GM18505 (cell line): ENCODE measurements around the gene FOXP1.

Experiments used
- ATAC-seq: cut with Tn5 transposase; IDR thresholded peaks from one replicate; pipeline ENCODE4 v1.9.1; 2021; ENCODE audit not compliant: unreplicated experiment
- POLR2A ChIP-seq: IDR thresholded peaks from 4 replicates; pipeline ENCODE4 v1.6.1; 2011; ENCODE audit warnings: borderline replicate concordance; ENCODE audit not compliant: insufficient read depth, insufficient read length; ENCODE audit errors: extremely low read depth

FOXP1 gene

DNA sequence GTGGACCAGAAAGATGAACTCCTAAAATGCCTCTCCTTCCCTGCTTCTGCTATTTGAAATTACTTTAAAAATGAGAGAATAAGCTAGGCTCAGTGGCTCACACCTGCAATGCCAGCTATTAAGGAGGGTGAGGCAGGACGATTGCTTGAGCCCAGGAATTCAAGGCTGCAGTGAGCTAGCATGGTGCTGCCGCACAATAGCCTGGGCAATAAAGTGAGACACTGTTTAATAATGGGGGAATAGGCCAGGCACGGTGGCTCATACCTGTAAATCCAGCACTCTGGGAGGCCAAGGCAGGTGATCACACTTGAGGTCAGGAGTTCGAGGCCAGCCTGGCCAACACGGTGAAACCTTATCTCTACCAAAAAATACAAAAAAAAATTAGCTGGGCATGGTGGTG is 271.1 kb downstream of the FOXP1 start:
- no peak for TF ChIP-seq POLR2A
- no peak for ATAC-seq

DNA sequence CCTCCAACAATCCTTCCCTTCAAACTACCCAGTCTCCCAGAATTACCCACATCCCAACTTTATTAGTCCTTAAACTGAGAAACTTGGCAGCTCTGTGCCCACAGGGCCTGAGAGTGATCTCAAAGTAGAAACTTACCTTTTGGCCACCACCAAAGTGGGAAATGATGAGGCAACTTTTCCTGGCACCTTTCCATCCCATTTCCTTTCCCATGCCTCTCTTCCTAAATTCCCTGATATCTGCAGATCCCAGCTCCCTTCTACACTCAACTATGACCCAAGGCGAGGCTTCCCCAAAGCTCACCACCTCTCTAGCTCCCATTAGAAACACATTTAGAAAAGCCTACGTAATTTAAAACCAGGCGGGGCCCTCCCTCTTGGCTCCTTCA is 271.9 kb downstream of the FOXP1 start:
- TF ChIP-seq POLR2A, result no peak
- no peak for ATAC-seq

DNA sequence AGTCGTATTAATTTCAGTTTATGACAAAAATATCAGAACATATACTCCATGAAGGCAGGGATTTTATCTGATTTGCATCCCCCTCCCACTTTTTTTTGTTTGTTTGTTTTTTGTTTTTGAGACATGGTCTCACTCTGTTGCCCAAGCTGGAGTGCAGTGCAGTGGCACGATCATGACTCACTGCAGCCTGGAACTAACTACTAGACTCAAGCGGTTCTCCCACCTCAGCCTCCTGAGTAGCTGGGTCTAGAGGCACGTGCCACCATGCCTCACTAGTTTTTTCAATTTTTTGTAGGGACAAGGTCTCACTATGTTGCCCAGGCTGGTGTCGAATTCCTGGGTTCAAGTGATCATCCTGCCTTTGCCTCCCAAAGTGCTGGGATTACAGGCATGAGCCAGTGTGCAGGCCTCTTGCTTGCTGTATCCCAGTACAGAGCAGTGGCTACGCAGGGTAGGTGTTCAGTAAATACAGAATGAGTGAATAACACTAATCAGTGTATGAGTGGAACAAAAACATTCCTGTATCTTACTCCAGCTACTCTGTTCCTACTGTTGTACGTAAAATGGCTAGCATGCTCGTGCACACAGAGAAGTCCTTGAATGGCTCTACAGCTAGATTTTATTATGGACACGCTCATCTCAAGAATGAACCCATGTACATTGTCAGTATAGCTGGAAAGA is 272.4 kb downstream of the FOXP1 start:
- ATAC-seq, result no peak
- TF ChIP-seq POLR2A, result no peak

DNA sequence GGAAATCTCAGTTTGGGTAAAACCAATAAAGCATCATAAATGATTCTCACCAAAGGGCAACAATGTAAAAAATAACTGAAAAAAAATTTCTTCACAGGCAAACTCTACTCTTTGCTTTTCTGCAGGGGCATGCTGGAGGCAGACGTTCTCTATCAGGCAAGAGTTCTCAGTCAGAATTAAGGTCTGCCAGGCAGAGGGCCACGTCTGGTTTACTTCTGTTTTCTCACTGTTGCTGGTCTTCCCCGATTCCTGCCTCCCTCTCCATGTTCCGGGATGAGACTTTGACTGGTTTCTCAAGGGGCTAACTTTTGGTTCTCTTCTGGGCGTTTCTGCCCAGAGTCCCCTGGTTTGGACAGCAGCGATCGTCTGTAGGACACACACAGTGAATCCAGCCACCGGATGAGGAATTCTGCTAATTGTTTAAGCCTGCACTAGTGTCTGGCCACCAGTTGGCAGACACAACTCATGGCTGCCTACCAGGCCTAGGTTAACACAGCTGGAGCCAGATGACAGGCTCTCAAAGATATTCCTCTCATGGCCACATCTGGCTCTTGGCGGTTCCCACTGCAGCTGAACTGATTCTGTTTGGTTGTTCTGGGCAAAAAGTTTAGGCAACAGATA is 273.1 kb downstream of the FOXP1 start:
- ATAC-seq, result no peak
- no peak for TF ChIP-seq POLR2A

DNA sequence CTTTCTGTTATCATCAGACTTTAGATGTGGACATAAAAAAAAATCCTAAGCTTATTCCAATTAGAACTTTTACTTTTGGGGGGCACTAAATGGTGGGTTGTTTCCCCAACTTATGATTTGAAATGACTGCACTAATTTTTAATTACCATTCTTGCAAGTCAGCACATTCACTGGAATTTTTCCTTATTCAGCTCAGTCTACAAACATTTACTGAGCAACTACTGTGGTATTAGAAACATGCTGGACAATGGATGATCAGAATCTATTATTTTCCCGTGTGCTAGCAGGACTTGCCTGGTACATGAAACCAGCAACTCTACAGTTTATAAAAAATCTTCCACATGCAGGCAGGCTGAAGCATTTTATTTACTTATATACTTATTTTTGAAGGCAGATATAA is 273.6 kb downstream of the FOXP1 start:
- no peak for ATAC-seq
- no peak for TF ChIP-seq POLR2A

DNA sequence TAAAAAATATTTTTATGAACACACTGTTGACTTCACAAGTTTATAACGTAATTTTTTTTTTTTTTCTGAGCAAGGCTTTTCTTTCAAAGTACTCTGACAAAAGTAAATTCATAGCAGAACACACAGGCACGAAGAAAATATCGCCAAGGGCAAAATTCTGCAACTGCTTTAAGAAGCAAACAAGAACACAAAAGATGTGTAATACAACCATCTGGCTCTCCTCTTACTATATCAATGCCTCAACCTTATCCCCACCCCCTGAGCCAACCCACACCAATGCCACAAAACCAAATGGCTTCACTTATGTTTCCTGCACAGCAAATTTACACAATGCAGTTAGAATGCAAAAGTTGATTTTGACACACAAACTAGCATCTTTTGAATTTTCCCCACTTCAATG is 274.2 kb downstream of the FOXP1 start:
- ATAC-seq, result no peak
- TF ChIP-seq POLR2A, result no peak

DNA sequence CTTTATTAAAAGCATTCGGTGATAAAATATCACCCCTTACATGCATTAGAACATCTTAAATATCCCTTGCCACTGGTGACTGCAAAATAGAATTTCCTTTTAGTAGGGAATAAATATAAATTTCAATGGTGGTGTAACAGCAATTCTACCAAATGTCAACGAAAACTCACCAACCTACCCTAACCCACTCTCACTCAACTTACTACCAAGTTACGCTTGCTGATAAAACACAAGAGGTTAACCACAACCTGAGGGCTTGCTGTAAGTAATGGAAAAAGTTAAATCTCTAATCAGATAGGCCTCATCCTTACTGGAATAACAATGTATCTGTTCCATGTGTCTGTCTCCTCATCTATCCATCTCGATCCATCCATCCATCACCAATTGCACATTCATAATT is 274.7 kb downstream of the FOXP1 start:
- TF ChIP-seq POLR2A, result no peak
- ATAC-seq, result no peak

DNA sequence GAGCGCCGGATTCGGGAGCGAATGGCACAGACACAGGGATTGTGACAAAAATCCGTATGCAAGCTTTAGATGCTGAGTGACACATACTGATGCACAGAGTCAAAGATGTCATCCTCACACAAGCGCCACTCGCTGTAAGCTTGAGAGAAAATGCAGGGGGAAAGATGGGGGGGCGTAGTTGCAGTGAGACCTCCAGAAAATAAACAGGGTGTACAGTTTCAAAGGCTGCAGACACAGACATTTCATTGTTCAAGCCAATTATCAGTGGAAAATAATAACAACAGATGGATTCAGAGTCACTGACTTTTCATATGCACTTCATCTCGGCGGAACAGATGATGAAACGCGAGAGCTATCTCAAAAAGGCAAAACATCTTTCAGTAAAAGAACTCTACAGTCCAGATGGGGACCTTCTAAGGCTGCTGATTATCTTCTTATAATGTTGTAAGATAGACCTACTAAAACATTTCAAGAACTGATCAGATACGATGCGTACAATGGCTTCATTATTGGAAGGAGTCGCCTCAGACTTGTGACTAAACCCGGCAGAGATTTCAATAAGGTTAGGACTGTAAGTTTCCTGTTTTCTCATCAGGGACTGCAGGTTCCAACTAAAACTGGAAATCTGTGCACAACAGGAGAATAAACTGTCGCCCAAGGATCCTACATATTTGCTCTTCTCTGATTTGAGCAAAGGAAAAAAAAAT is 275.4 kb downstream of the FOXP1 start:
- ATAC-seq, result no peak
- no peak for TF ChIP-seq POLR2A

DNA sequence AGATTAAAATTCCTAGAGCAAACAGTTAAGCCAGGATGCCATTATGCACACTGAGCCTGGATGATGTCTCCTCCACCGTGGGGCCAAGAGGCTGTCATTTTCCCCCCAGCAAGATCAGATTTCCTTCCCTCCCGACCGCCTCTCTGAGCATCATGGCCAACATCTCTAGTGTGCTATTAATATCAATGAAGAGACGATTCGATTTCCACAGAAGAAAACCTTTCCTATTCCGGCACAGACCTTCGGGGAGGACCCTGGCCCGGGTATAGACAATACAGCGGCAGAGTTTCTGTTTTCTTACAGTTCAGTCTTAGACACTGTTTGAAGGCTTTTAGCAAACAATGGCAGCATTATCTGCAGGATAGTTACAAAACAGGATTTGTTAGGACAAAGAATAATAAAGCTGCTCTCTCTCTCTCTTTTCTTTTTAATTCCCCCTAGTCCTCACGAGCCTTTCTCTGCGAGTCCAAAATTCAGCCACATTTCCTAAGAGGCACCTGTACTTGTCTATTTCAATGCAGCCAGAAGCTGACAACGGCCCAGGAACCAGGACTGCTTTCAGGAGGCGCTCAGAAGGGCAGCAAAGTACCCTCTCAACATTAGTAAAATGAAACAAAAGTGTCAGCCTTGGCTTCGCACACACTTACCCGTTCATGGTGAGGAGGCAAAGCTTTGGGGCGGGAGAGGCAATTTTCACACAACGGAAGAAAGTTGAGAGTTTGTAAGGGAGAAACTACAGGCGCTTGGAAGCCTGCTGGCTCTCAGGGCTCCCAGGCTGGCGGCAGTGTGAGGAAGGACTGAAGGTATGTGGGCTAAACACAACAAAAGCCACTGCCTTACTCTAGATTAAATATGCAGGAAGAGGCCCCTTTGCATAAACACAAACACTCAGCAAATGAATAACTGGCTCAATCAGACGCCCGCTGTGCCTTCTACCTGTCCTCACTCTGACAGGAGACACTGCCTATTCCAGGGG is 278.0 kb downstream of the FOXP1 start:
- no peak for ATAC-seq
- TF ChIP-seq POLR2A, result no peak

DNA sequence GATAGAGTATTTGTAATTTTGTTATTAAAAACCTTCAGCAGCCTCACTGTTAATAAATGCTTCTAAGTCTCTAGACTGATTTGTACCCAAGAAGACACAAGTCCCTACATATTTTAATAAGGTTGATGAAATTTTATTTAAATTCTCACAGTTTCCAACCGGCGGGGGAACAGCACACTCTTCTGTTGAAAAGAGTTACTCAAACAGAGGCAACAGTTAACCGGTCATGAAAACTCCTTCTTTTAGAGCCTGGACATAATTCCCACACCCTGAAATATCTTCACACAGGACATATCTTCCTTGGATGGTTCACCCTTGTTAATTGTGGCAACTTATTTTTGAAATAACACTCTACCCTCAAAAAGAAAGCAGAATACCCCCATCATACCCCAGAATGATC is 278.8 kb downstream of the FOXP1 start:
- no peak for ATAC-seq
- no peak for TF ChIP-seq POLR2A

DNA sequence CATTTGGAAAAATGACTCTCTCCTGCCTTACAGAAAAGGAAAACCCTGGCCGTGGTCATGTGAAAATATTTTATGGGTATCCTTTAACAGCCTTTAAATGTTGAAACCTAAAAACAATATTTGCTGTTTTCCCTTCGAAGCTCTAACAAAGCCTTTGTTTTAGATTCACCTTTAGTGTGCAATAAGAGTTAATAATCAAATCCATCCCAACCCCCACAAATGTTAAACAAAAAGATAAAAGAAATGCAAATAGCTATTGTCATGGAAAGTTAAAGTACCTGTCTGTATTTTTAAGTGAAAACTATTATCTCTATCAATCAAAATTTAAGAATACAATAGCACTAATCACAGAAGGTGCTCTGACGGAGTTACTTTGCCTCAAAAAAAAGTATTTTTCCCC is 279.3 kb downstream of the FOXP1 start:
- ATAC-seq, result no peak
- TF ChIP-seq POLR2A, result no peak

DNA sequence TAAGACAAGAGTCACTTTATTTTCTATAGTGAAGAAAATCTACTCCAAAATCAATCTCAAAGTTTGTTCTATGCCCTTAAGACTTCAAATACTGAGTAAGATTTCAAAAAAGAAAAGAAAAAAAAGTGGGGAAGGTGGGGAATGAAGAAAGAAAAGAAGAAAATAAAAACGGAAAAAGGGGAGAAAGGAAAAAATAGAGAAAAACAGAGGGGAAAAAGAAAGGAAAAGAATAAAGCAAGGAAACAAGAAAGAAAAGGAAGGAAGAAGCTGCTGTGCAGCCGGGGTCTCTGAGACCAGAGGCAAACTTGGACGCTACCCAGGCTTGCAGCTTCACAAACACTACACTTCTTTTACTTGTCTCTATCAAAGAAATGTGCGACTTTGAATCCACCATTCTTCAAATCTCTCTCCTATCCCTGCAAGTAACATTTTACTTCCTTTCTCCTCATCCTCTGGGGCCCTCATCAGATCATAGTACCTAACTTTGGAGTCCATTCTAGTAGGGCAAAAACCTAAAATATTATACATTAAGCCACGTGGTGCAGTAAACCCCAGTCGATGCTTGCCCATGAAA is 279.8 kb downstream of the FOXP1 start:
- TF ChIP-seq POLR2A, result no peak
- no peak for ATAC-seq

DNA sequence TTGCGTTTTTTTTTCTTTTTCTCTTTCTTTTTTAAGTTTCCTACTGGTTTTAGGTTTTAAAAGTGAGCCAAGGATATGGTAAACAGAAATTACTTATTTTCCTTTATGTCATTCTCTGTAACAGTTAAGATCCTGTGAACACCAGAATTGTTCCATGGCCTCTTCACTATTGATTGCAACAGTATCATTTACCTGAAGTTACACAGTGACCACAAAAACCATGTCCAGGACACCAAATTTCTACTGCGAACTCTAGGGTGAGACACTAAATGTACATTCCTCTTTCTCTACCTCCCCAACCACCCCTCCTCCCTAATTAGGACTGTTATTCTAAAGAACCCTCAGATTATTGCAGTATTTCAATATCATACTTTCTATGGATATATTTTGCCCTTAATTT is 280.9 kb downstream of the FOXP1 start:
- TF ChIP-seq POLR2A, result no peak
- no peak for ATAC-seq
